HG02970 (cell line): ENCODE results near the gene NOP56.
"Not testable (repeated sequence)": the region's sequence is repeated elsewhere in the genome, so short reads cannot be mapped to it uniquely, and the experiment has no call there.

Experiments
- ATAC-seq: cut with Tn5 transposase; IDR thresholded peaks from one replicate; pipeline ENCODE4 v1.9.1; 2021; ENCODE audit warnings: mild to moderate bottlenecking, moderate library complexity, moderate number of reproducible peaks; ENCODE audit not compliant: unreplicated experiment, low FRiP score

Gene NOP56

GRCh38 chr20:2673453-2673852 is 21.0 kb downstream of the NOP56 start:
- no peak for ATAC-seq

- no peak for ATAC-seq
Observed at GRCh38 chr20:2680046-2680445, 27.6 kb downstream of the NOP56 start.

GRCh38 chr20:2682040-2682439 is 29.6 kb downstream of the NOP56 start:
- not testable (repeated sequence) for ATAC-seq

GRCh38 chr20:2684817-2685216 is 32.4 kb downstream of the NOP56 start:
- ATAC-seq, result not testable (repeated sequence)

- no peak for ATAC-seq
Observed at GRCh38 chr20:2687514-2687913, 35.1 kb downstream of the NOP56 start.

GRCh38 chr20:2688041-2688591 is 35.7 kb downstream of the NOP56 start:
- ATAC-seq, result no peak

- ATAC-seq, result no peak
Observed at GRCh38 chr20:2690213-2690612, 37.8 kb downstream of the NOP56 start.

GRCh38 chr20:2690718-2691117 is 38.3 kb downstream of the NOP56 start:
- no peak for ATAC-seq

- no peak for ATAC-seq
Observed at GRCh38 chr20:2691127-2691526, 38.7 kb downstream of the NOP56 start.

GRCh38 chr20:2691663-2692035 is 39.2 kb downstream of the NOP56 start:
- no peak for ATAC-seq

GRCh38 chr20:2692036-2692885 is 39.8 kb downstream of the NOP56 start, which contains the start of gene EBF4:
TSS of gene EBF4 (plus strand) at chr20:2692780. CDS start at chr20:2693646, 866 bp downstream.
- ATAC-seq, result no peak

- no peak for ATAC-seq
Observed at GRCh38 chr20:2692886-2693285, 40.5 kb downstream of the NOP56 start.

GRCh38 chr20:2693286-2694007 is 41.0 kb downstream of the NOP56 start:
- no peak for ATAC-seq

- ATAC-seq, result no peak
Observed at GRCh38 chr20:2694008-2694471, 41.6 kb downstream of the NOP56 start.

GRCh38 chr20:2694519-2694918 is 42.1 kb downstream of the NOP56 start:
- no peak for ATAC-seq

- ATAC-seq, result no peak
Observed at GRCh38 chr20:2695206-2695983, 43.0 kb downstream of the NOP56 start.

- ATAC-seq, result not testable (repeated sequence)
Observed at GRCh38 chr20:2695984-2696525, 43.6 kb downstream of the NOP56 start.

- no peak for ATAC-seq
Observed at GRCh38 chr20:2696646-2697045, 44.2 kb downstream of the NOP56 start.

- no peak for ATAC-seq
Observed at GRCh38 chr20:2697768-2698167, 45.3 kb downstream of the NOP56 start.

GRCh38 chr20:2698186-2698817 is 45.9 kb downstream of the NOP56 start:
- no peak for ATAC-seq
